ENCODE measurements around the gene DCTN4. TPM values are rescaled to one million over a fixed set of nuclear protein-coding genes. Genes with fewer than 3 reads are reported as not detected.
A peak's percentile ranks its signal among the peaks of the same experiment; 100 is the strongest.

DCTN4 gene
- total RNA-seq, 4 donors from 2014 or later, result 65.4 to 78.5 (median 72.8) TPM

DNA sequence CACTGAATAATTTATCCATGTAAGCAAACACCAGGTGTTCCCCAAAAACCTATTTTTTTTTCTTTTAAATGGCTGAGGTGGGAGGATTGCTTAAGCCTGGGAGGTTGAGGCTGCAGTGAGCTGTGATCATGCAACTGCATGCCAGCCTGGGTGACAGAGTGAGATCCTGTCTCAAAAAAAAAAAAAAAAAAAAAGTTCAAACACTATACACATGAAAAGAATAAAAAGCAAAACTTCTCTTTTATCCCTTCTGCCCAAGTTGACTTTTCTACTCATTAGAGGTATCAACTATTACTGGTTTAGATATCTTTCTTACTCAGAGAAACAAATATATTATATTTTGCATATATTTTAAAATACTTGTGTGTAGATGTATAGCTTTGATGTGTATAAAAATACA lies 17.8 kb downstream of the DCTN4 start:
- intact Hi-C loops (cut with DNase I), result no loop called here

DNA sequence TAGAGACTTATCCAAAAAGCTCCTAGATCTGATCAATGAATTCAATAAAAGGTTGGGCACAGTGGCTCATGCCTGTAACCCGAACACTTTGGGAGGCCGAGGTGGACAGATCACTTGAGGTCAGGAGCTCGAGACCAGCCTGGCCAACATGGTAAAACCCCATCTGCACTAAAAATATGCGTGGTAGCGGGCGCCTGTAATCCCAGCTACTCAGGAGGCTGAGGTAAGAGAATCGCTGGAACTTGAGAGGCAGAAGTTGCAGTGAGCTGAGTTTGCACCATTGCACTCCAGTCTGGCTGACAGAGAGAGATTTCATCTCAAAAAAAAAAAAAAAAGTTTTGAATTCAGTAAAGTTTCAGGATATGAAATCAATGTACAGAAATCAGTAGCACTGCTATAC lies 20.0 kb downstream of the DCTN4 start:
- peaks cover 0 to 7% of the 10 kb centered on the region in 2 donors for H3K36me3 ChIP-seq
- no peak overlapping the region for H3K27ac ChIP-seq
- H3K27me3 ChIP-seq, result no peaks in the 10 kb centered on the region
- H3K4me1 ChIP-seq, result no peaks in the 10 kb centered on the region
- intact Hi-C loops (cut with DNase I), result no loop called here
- H3K9me3 ChIP-seq, result no peaks in the 10 kb centered on the region
- 91 to 96% methylated on average over 7 of the region's 7 CpGs for WGBS, 2 donors
- TF ChIP-seq POLR2A (IDR thresholded peaks at IDR 0.05), result no peak
- TF ChIP-seq, protein P1, sequence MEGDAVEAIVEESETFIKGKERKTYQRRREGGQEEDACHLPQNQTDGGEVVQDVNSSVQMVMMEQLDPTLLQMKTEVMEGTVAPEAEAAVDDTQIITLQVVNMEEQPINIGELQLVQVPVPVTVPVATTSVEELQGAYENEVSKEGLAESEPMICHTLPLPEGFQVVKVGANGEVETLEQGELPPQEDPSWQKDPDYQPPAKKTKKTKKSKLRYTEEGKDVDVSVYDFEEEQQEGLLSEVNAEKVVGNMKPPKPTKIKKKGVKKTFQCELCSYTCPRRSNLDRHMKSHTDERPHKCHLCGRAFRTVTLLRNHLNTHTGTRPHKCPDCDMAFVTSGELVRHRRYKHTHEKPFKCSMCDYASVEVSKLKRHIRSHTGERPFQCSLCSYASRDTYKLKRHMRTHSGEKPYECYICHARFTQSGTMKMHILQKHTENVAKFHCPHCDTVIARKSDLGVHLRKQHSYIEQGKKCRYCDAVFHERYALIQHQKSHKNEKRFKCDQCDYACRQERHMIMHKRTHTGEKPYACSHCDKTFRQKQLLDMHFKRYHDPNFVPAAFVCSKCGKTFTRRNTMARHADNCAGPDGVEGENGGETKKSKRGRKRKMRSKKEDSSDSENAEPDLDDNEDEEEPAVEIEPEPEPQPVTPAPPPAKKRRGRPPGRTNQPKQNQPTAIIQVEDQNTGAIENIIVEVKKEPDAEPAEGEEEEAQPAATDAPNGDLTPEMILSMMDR (IDR thresholded peaks at IDR 0.05), result no peak
- DNase-seq, result no peak
- no peak overlapping the region for H3K4me3 ChIP-seq (replicated peaks in 1 of 3)

More for the DNA sequence above, 17.8 kb downstream of the DCTN4 start:
- DNase-seq, result no peak
- H3K27ac ChIP-seq, result no peak overlapping the region
- no peaks in the 10 kb centered on the region for H3K4me1 ChIP-seq
- H3K36me3 ChIP-seq, result peaks cover 0 to 7% of the 10 kb centered on the region in 2 donors
- H3K27me3 ChIP-seq, result no peaks in the 10 kb centered on the region
- no peak for TF ChIP-seq POLR2A (IDR thresholded peaks at IDR 0.05)
- TF ChIP-seq, protein P1 (IDR thresholded peaks at IDR 0.05), result no peak
- H3K4me3 ChIP-seq (replicated peaks in 1 of 3), result no peak overlapping the region
- H3K9me3 ChIP-seq, result no peaks in the 10 kb centered on the region

DNA sequence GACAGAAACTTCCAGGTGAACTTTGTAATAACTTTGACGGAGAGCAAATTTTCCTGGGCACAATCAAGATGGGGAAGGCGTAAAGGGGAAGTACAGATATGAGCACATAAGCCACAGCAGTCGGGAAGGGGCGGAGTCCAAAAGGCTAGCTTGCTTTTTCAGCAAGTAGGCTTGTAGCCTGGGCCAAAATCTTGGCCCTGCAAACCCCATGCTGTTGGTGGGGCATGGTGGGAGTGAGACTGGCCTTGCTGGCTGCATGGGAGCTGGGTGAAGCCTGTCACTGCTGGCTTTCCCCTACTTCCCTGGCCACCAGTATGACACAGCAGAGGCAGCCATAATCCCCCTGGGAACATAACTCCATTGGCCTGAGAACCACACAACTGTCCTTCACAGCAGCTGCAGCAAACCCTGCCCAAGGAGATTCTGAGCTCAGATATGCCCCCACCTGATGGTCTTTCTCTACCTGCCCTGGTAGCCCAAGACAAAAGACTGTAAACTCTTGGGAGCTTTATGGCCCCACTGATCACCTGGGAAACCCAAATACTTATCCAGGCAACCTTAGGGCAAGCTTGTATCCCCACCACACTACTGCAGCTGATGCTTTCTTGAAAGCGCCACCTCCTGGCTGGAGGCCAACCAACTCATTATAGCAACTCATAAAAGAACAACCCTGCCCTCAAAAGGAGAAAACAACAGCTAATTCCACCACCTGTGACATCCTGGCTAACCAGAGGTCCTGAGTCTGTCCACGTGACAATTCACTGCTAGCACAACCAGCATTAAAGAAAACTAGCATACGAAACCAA lies 24.0 kb downstream of the DCTN4 start:
- peak in 1 of 2 donors; percentile 30 for DNase-seq
- no peak for TF ChIP-seq POLR2A (IDR thresholded peaks at IDR 0.05)
- TF ChIP-seq, protein P1 (IDR thresholded peaks at IDR 0.05), result no peak
- 92 to 96% methylated on average over 7 of the region's 7 CpGs for WGBS, 2 donors
- H3K36me3 ChIP-seq, result peaks cover 25 to 32% of the 10 kb centered on the region in 2 donors
- no peak overlapping the region for H3K4me3 ChIP-seq (replicated peaks in 1 of 3)
- intact Hi-C loops (cut with DNase I), result no loop called here
- H3K9me3 ChIP-seq, result no peaks in the 10 kb centered on the region
- H3K27me3 ChIP-seq, result no peaks in the 10 kb centered on the region
- H3K27ac ChIP-seq, result no peak overlapping the region
- H3K4me1 ChIP-seq, result no peaks in the 10 kb centered on the region

DNA sequence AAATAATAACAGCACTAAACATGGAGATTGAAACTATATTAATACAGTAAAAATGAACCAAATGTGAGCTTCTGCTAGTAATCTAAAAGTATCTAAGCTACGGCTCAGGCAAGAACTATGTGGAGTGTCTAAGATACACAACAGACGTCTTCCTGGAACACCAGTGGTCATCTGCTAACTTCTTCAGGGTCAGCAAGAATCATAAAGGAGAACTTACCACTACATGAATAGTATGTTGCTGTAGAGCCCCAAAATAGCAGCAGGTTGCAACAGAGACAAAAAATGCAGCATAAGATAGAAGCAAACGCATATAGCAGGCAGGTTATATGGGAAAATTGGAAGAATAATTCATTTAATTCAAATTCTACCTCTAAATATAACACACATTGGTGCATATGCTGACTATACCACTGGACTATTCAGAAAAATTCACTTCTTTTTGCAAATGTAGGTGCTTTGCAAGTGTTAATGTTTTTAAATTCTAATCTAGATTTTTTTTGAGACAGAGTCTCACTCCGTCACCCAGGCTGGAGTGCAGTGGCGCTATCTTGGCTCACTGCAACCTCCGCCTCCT lies 27.1 kb downstream of the DCTN4 start:
- no peaks in the 10 kb centered on the region for H3K27me3 ChIP-seq
- no peak overlapping the region for H3K4me3 ChIP-seq (replicated peaks in 1 of 3)
- no peaks in the 10 kb centered on the region for H3K4me1 ChIP-seq
- peaks cover 46 to 50% of the 10 kb centered on the region in 2 donors for H3K36me3 ChIP-seq
- 87 to 95% methylated on average over 6 of the region's 6 CpGs for WGBS, 2 donors
- intact Hi-C loops (cut with DNase I), result no loop called here
- no peak for DNase-seq
- no peak overlapping the region for H3K27ac ChIP-seq
- no peaks in the 10 kb centered on the region for H3K9me3 ChIP-seq
- TF ChIP-seq, protein P1 (IDR thresholded peaks at IDR 0.05), result no peak
- no peak for TF ChIP-seq POLR2A (IDR thresholded peaks at IDR 0.05)

DNA sequence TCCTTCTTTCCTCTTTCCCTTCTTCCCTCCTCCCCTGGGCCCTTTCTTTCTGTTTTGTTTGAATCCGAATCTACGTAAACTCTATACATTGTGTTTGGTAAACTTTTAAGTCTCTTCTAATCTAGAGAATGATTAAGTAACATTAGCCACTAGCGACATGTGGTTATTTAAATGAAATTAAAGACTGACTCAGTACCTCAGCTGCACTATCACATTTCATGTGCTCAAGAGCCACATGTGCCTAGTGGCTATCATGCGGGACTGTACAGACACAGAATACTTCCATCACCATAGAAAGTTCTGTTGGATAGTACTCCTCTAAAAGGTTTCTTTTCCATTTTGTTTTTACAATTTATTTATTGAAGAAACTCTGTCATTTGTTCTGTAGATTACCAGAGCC lies 29.0 kb downstream of the DCTN4 start:
- H3K27me3 ChIP-seq, result no peaks in the 10 kb centered on the region
- no peaks in the 10 kb centered on the region for H3K9me3 ChIP-seq
- no peak overlapping the region for H3K27ac ChIP-seq
- no peak for DNase-seq
- no peak overlapping the region for H3K4me3 ChIP-seq (replicated peaks in 1 of 3)
- no peaks in the 10 kb centered on the region for H3K4me1 ChIP-seq
- H3K36me3 ChIP-seq, result peaks cover 52 to 59% of the 10 kb centered on the region in 2 donors
- TF ChIP-seq, protein P1 (IDR thresholded peaks at IDR 0.05), result no peak
- WGBS, 2 donors, result 96 to 97% methylated on average over 4 of the region's 4 CpGs
- intact Hi-C loops (cut with DNase I), result no loop called here

Measured in thyroid gland (tissue), 4 donors.